NCI-H2171 (cell line): ENCODE results near the gene FLNB.

Experiments
- DNase-seq: peaks from one replicate; lab custom pipeline; 2025; lab: John Stamatoyannopoulos, UW

The FLNB gene

GRCh38 chr3:58203541-58203940, 195.3 kb downstream of the FLNB start:
- DNase-seq, result no peak

GRCh38 chr3:58204720-58205119, 196.5 kb downstream of the FLNB start:
- no peak for DNase-seq

- DNase-seq, result no peak
These were observed 197.8 kb downstream of the FLNB start for GRCh38 chr3:58205981-58206380.

DNA sequence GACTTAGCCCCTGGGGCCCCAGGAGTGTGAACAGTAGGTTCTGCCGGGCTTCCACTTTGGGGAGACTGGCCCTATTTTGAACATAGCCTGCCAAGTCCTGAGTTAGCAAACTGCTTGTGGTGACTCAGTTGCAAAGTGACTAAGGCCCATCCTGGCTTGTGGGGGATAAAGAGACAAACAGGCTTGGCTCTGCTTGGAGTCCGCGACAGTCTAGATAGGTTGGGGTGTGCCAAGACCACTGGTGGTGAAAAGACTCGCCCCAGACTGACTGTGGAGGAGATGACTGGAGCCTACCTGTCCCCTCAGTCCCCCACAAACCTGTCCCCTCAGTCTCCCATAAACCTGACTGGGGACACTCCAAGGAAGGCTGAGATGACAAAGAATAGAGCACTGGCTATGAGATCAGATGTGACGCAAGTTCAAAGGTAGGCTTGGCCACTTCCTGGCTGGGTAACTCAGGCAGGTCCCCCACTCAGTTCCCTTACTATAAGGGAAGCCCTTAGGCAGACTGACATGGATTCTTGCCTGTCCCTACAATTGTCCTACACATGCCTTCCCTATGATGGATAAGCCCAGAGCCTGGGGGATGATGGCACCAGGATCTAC, 198.3 kb downstream of the FLNB start:
- DNase-seq, result no peak

- no peak for DNase-seq
These were observed 199.7 kb downstream of the FLNB start for GRCh38 chr3:58207954-58208353.

DNA sequence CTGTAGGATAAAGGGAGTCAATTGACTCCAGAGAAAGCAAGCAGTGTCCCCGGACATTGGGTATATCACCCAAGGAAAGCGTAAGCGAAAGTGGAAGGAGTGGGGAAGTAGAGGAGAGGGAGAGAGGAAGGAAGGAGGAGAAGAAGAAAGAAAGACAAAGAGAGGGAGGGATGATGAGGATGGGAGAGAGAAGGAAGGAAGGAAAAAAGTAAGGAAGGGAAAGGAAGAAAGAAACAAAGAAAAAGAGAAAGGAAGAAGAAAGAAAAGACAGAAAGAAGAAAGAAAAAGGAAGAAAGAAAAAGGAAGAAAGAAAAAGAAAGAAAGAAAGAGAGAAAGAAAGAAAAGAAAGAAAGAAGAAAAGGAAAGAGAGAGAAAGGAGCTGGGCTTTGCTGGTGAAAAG, 201.7 kb downstream of the FLNB start:
- DNase-seq, result no peak

DNA sequence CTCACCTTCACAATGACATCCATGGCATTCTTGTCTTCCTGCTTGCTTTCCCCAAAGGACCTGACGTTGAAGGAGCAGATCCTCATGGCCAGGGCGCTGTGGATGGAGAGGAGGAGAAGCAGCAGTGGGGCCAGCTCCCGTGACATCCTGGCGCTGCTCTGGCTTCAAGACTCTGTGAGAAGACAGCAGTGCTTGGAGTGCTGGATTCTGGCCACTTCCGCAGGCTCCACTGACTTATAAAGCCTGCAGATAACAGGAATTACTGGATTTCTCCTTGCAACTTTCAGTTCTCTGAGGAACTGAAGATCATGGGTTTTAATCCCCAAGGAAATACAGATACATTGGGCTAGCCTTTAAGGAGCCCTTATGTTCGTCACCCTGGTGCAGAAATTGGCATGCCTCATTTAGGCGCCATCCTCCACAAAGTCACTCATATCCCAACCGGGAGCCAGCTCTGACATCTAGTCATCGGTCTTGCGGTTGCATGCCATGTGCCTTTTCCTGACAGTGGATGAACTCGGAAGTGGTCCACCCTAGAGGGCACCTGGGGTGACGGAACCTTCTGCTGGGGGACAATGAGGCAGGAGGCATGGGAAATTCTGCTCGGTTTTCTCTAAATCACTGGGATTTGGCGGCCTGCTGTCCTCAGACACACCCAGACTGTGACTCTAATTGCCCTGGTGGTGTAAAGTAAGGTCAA, 202.7 kb downstream of the FLNB start, which contains the start of gene DNASE1L3:
TSS of gene DNASE1L3 (minus strand) at position 212 of the 700 bp plus-strand sequence. CDS start at position 146, 66 bp downstream.
- no peak for DNase-seq

GRCh38 chr3:58214484-58215316, 206.5 kb downstream of the FLNB start:
- no peak for DNase-seq

- DNase-seq, result no peak
These were observed 207.2 kb downstream of the FLNB start for GRCh38 chr3:58215317-58216025.

DNA sequence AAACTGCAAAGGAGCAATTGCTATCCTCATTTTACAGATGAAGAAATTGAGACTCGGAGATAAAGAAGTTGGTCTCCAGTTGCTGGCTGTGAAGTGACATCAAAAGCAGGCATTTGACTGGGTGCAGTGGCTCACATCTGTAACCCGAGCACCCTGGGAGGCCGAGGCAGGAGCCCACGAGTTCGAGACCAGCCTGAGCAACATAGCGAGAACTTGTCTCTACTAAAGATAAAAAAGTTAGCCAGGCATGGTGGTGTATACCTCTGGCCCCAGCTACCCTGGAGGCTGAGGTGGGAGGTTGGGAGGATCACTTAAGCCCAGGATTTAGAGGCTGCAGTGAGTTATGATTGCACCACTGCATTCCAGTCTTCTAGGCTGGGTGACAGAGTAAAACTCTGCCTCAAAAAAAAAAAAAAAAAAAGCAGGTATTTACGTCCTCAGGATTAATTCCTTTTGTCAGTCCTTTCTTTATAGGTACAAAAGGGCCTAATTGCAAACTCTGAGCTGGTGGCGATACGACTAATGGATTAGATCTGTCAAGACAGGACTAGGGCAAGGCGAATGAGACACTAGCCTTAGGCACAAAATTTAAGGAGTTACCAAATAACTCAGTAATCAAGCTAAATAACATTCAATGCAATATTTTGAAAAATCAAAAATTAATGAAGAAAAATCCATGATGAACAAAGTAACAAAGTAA, 208.4 kb downstream of the FLNB start:
- no peak for DNase-seq

DNA sequence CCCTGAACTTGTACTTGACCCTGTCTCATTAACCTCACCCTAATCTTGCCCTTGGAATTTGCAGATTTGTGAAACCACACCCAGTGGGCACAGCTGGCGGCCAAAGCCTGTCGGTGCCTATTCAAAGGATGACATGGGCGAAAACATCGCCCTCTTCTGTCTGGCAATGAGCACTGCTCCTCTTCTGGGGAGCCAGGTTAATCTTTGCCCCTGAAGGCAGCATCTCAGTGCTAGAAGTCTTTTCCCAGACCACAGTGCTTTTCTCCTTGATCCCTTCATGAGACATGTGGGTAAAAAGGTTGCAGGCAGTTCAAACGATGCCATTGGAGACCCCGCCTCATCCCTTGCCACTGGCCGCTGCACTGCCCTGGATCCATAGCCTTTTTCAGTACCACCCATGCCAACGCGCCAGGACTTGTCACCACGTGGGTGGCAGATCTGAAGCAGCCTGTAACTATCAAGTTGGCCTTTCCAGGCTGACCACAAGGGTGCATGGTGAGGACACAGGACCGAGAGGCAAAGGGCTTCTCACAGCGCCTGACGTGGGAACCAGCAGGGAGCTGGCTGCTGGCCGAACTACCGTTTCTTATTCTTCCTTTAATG, 209.1 kb downstream of the FLNB start:
- DNase-seq, result no peak

DNA sequence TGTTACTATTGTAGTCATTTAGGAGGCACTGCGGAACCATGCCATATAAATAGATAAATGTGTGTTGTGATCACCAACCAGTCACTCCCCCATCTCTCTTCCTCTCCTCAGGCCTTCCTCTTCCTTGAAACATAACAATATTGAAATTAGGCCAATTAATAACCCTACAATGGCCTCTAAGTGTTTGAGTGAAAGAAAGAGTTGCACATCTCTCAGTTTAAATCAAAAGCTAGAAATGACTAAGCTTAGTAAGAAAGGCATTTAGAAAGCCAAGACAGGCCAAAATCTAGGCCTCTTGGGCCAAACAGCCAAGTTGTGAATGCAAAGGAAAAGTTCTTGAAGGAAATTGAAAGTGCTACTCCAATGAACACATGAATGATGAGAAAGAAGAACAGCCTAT, 210.7 kb downstream of the FLNB start:
- no peak for DNase-seq
